A549 (cell line): ENCODE data around the gene SLC2A6.
A peak's percentile ranks its signal among the peaks of the same experiment; 100 is the strongest.

ENCODE experiments used
- CBX2 ChIP-seq: fragments of 200-600 bp; sonication (generic); IDR thresholded peaks from 2 replicates; pipeline ENCODE4 v1.6.1; 2016; ENCODE audit warnings: low read depth, mild to moderate bottlenecking, borderline replicate concordance
- CBX8 ChIP-seq: fragments of 200-600 bp; sonication (generic); IDR thresholded peaks from 2 replicates; pipeline ENCODE4 v1.6.1; 2016
- CTCF ChIP-seq: fragments of >200 bp; sonication (Bioruptor Twin); formaldehyde crosslinking; IDR thresholded peaks from 3 replicates; pipeline ENCODE4 v1.5.1; 2016
- JUNB ChIP-seq: fragments of >200 bp; sonication (Bioruptor Twin); formaldehyde crosslinking; IDR thresholded peaks from 2 replicates; pipeline ENCODE4 v1.6.1; 2016
- MAFK ChIP-seq: fragments of 450-650 bp; IDR thresholded peaks from 2 replicates; pipeline ENCODE4 v1.6.1; 2014; ENCODE audit not compliant: partially characterized antibody
- MAX ChIP-seq: IDR thresholded peaks from 2 replicates; pipeline ENCODE4 v1.6.1; 2012
- NR3C1 ChIP-seq: fragments of >200 bp; sonication (Bioruptor Twin); formaldehyde crosslinking; IDR thresholded peaks from 3 replicates; pipeline ENCODE4 v1.6.1; 2017
- POLR2A ChIP-seq: IDR thresholded peaks from 2 replicates; pipeline ENCODE4 v1.6.1; 2012; ENCODE audit warnings: mild to moderate bottlenecking, low read length
- RAD21 ChIP-seq, 2 experiments: fragments of >200 bp in 1 of 2; sonication (Bioruptor Twin) in 1 of 2; formaldehyde crosslinking in 1 of 2; IDR thresholded peaks in 1 of 2; conservative IDR thresholded peaks in 1 of 2; 2 replicates in 1 of 2; 3 replicates in 1 of 2; pipeline ENCODE4 v1.6.1; 2012 to 2018; ENCODE audit warnings: inconsistent platforms in 1 of 2
- REST ChIP-seq: fragments of 200-600 bp; sonication (generic); IDR thresholded peaks from 2 replicates; pipeline ENCODE4 v1.6.1; 2016; ENCODE audit warnings: antibody characterized with exemption, mild to moderate bottlenecking, moderate library complexity
- RFX5 ChIP-seq: fragments of 450-650 bp; IDR thresholded peaks from 2 replicates; pipeline ENCODE4 v1.7.1; 2014; ENCODE audit warnings: antibody characterized with exemption, mild to moderate bottlenecking, moderate library complexity

GRCh38 chr9:133429641-133430161 lies 49.2 kb downstream of the SLC2A6 start:
- TF ChIP-seq CTCF = peak; percentile 19; the same call in 2 of the 3 replicates
- no peak for TF ChIP-seq MAX
- peak in 1 of 2 experiments; percentile 17; a peak in 1 of 5 replicates for TF ChIP-seq RAD21 (conservative IDR thresholded peaks at IDR 0.05 in 1 of 2, IDR thresholded peaks at IDR 0.05 in 1 of 2)
- TF ChIP-seq REST = no peak
- TF ChIP-seq CBX2 = no peak
- TF ChIP-seq POLR2A = no peak
- no peak for TF ChIP-seq JUNB
- TF ChIP-seq RFX5 = no peak
- TF ChIP-seq NR3C1 = no peak
- no peak for TF ChIP-seq CBX8
- TF ChIP-seq MAFK = no peak
